Endothelial cell of umbilical vein (primary cell): Measurements from ENCODE around the gene ABCB9.

ENCODE experiments used
- CTCF ChIP-seq, 2 donors: IDR thresholded peaks; 1 replicate in 1 of 2; 2 replicates in 1 of 2; pipeline ENCODE4 v1.5.1; 2011; ENCODE audit warnings: low read length in 2 of 2, mild to moderate bottlenecking in 2 of 2, moderate library complexity in 2 of 2, control low read depth in 1 of 2, inconsistent platforms in 1 of 2, low read depth in 1 of 2; ENCODE audit not compliant: insufficient read depth in 1 of 2; ENCODE audit errors: extremely low read depth in 1 of 2
- EZH2 ChIP-seq: IDR thresholded peaks from 2 replicates; pipeline ENCODE4 v1.6.1; 2012; ENCODE audit warnings: borderline replicate concordance, low read depth, mild to moderate bottlenecking, moderate library complexity, low read length, inconsistent platforms; ENCODE audit not compliant: severe bottlenecking

GRCh38 chr12:122946690-122947341 is 19.4 kb downstream of the ABCB9 start:
- TF ChIP-seq EZH2 (no peak), CTCF (IDR thresholded peaks at IDR 0.05; ENCODE audit: extremely low read depth in 1 of 2, insufficient read depth in 1 of 2, low read depth in 1 of 2, low read length in 2 of 2) (peak; percentile 26 to 38)
